Measurements from ENCODE around the gene ZNF853. TPM values are rescaled to one million over a fixed set of nuclear protein-coding genes. Genes with fewer than 3 reads are reported as not detected.

ZNF853 gene
- total and polyA plus RNA-seq, 2 donors (not counting 3 experiments of a cell fraction or from before 2014, with no cell fraction given): 0.47 to 0.58 TPM

- FAIRE-seq: no peak
- CTCF ChIA-PET: interaction anchor here (0.9 to 2.1 kb wide), 8 partner anchors 11 to 269 kb away, joined by 3 to 18 read pairs (median 6); partner anchors contain the start of gene ZDHHC4
- H2AFZ ChIP-seq (ENCODE audit: low read depth, low read length): peak overlapping the region; percentile 41
Measured at GRCh38 chr7:6589151-6589828, 26.1 kb upstream of the ZNF853 start.

More at GRCh38 chr7:6589151-6589828, 26.1 kb upstream of the ZNF853 start:
- Histone ChIP-seq H3K27ac (ENCODE audit: insufficient read depth, low read depth, low read length) (no peak overlapping the region), H3K36me3 (ENCODE audit: control insufficient read depth in 2 of 2, extremely low read depth in 1 of 2, insufficient read depth in 2 of 2, low read length in 2 of 2) (peaks cover 1 to 11% of the 10 kb centered on the region in 2 experiments), H3K4me3 (replicated peaks in 1 of 3; ENCODE audit: insufficient read depth in 1 of 3, low read depth in 1 of 3, low read length in 3 of 3) (peak overlapping the region in 1 of 3 experiments; percentile 11), H3K4me1 (ENCODE audit: control insufficient read depth, extremely low read depth, insufficient read depth, low read length) (peaks cover 12% of the 10 kb centered on the region), H3K27me3 (ENCODE audit: control insufficient read depth in 2 of 2, insufficient read depth in 2 of 2, low read length in 2 of 2) (no peaks in the 10 kb centered on the region), H3K9me3 (replicated peaks; ENCODE audit: control insufficient read depth, insufficient read depth, low read length) (no peaks in the 10 kb centered on the region), H3K4me2 (ENCODE audit: insufficient read depth, low read length) (peak overlapping the region; percentile 5), H3K9ac (replicated peaks; ENCODE audit: extremely low read depth, insufficient read depth, low read length) (no peak overlapping the region), H3K9me1 (replicated peaks; ENCODE audit: control insufficient read depth, extremely low read depth, insufficient read depth, low read length) (no peaks in the 10 kb centered on the region), H3K79me2 (ENCODE audit: control insufficient read depth, insufficient read depth, low read length) (peaks cover 13% of the 10 kb centered on the region), H4K20me1 (replicated peaks; ENCODE audit: control insufficient read depth, extremely low read depth, insufficient read depth, low read length) (no peaks in the 10 kb centered on the region)
- POLR2A ChIA-PET: interaction anchor here (0.7 to 1.3 kb wide), 2 partner anchors 30 to 48 kb away, joined by 3 to 4 read pairs; partner anchors contain the start of gene ZNF316
- no peak for TF ChIP-seq MYC (IDR thresholded peaks at IDR 0.05; ENCODE audit: low read depth, low read length)
- no peak for TF ChIP-seq POLR2A (IDR thresholded peaks at IDR 0.05; ENCODE audit: low read depth, low read length)
- no peak for TF ChIP-seq FOS (IDR thresholded peaks at IDR 0.05; ENCODE audit: borderline replicate concordance, insufficient read depth, low read length)
- no peak for TF ChIP-seq EZH2 (IDR thresholded peaks at IDR 0.05; ENCODE audit: borderline replicate concordance, low read depth, low read length, severe bottlenecking)
- no peak for TF ChIP-seq CTCF (IDR thresholded peaks at IDR 0.05; ENCODE audit: extremely low read depth in 1 of 2, insufficient read depth in 1 of 2, low read depth in 1 of 2, low read length in 2 of 2)
- TF ChIP-seq MAX (IDR thresholded peaks at IDR 0.05; ENCODE audit: insufficient read depth, insufficient read length): no peak
- no peak for TF ChIP-seq GATA2 (IDR thresholded peaks at IDR 0.05; ENCODE audit: insufficient read depth, insufficient read length, low read depth, low read length)
- no peak for TF ChIP-seq POLR2AphosphoS5 (IDR thresholded peaks at IDR 0.05; ENCODE audit: insufficient read depth, low read depth, low read length)
- no peak for TF ChIP-seq JUN (IDR thresholded peaks at IDR 0.05; ENCODE audit: borderline replicate concordance, insufficient read depth, insufficient read length, low read depth)
- no TSS peak for BruUV-seq (replicated peaks)
- dilution Hi-C loops (cut with MboI; ENCODE audit: extremely low pct_ligation_motif_present, low sequenced_read_pairs) (no loop called here), intact Hi-C loops (cut with micrococcal nuclease) (no loop called here)
- DNase-seq (ENCODE audit: low read depth, low spot score): no peak
